HepG2 (cell line): Measurements from ENCODE around the gene RAD54L2. TPM values are rescaled to one million over a fixed set of nuclear protein-coding genes. Genes with fewer than 3 reads are reported as not detected.

Source experiments
- ATAC-seq: fragments of 200-7000 bp; cut with Tn5 transposase; 3 replicates; pipeline ENCODE4 v1.9.1; 2020; ENCODE audit warnings: mild to moderate bottlenecking, moderate library complexity
- BruUV-seq: library from RNA; stranded (reverse); fragments of 400-500 nt; replicated peaks from 2 replicates; lab custom pipeline; 2021; lab: Mats Ljungman, UMichigan
- CTCF ChIA-PET: fragments of 300-600 bp; formaldehyde crosslinking; extraction: SDS; loops from one replicate; lab custom pipeline; 2021; ENCODE audit warnings: low total read pairs, inconsistent platforms, low intra/inter-chr PET ratio; lab: Yijun Ruan, JAX
- POLR2A ChIA-PET: fragments of 350-600 bp; sonication (Branson Sonifier 250); formaldehyde crosslinking; loops from one replicate; lab custom pipeline; 2020; ENCODE audit warnings: antibody characterized with exemption, inconsistent platforms; lab: Yijun Ruan, JAX
- DNase-seq: peaks from one replicate; pipeline ENCODE4 v3.0.0-alpha.2; 2015; ENCODE audit warnings: low spot score
- FAIRE-seq: peaks from 3 replicates; lab custom pipeline; 2011; peaks lifted over from hg19 to GRCh38; lab: Jason Lieb, UNC
- H2AFZ ChIP-seq: one replicate; pipeline ENCODE4 v1.6.1; 2011; ENCODE audit warnings: low read length, inconsistent platforms
- H3K27ac ChIP-seq: fragments of 300-600 bp; 3 replicates; pipeline ENCODE4 v1.8.0; 2011; ENCODE audit warnings: mixed run types, mild to moderate bottlenecking, mixed read lengths, low read length, inconsistent platforms; ENCODE audit not compliant: insufficient read depth; ENCODE audit errors: extremely low read length
- H3K27me3 ChIP-seq, 2 experiments: fragments of 200-600 bp in 1 of 2; 2 replicates in 1 of 2; 3 replicates in 1 of 2; pipeline versions ENCODE4 v1.6.0 to v1.8.0; 2011; ENCODE audit warnings: low read length in 2 of 2, mild to moderate bottlenecking in 2 of 2, moderate library complexity in 2 of 2, inconsistent platforms in 1 of 2; ENCODE audit not compliant: insufficient read depth in 2 of 2, control insufficient read depth in 1 of 2
- H3K36me3 ChIP-seq, 2 experiments: fragments of 200-600 bp in 1 of 2; replicated peaks in 1 of 2; 2 replicates in 1 of 2; 3 replicates in 1 of 2; pipeline versions ENCODE4 v1.5.1 to v1.8.0; 2011; ENCODE audit warnings: low read length in 2 of 2, inconsistent platforms in 1 of 2; ENCODE audit not compliant: insufficient read depth in 2 of 2, control insufficient read depth in 1 of 2
- H3K4me1 ChIP-seq: 2 replicates; pipeline ENCODE4 v1.5.1; 2012; ENCODE audit warnings: low read length, inconsistent platforms; ENCODE audit not compliant: insufficient read depth
- H3K4me2 ChIP-seq: 2 replicates; pipeline ENCODE4 v1.6.0; 2011; ENCODE audit warnings: low read depth, low read length, inconsistent platforms
- H3K4me3 ChIP-seq, 3 experiments: fragments of 200-600 bp in 1 of 3; sonication (generic), shearing (Covaris generic) in 1 of 3; replicated peaks in 1 of 3; 2 replicates each; pipeline ENCODE4 v1.5.1; 2011 to 2016; ENCODE audit warnings: low read length in 3 of 3, inconsistent platforms in 2 of 3, low read depth in 2 of 3, mild to moderate bottlenecking in 2 of 3, control low read depth in 1 of 3, mixed read lengths in 1 of 3; ENCODE audit not compliant: insufficient read depth in 1 of 3
- H3K79me2 ChIP-seq: one replicate; pipeline ENCODE4 v1.6.1; 2011; ENCODE audit warnings: low read length, inconsistent platforms; ENCODE audit not compliant: insufficient read depth
- H3K9ac ChIP-seq: 2 replicates; pipeline ENCODE4 v1.6.0; 2011; ENCODE audit warnings: mild to moderate bottlenecking, low read depth, low read length, inconsistent platforms; ENCODE audit not compliant: insufficient read depth
- H3K9me3 ChIP-seq: 2 replicates; pipeline ENCODE4 v1.5.1; 2012; ENCODE audit warnings: mild to moderate bottlenecking, low read length
- H4K20me1 ChIP-seq: 2 replicates; pipeline ENCODE4 v1.6.0; 2011; ENCODE audit warnings: inconsistent platforms, mild to moderate bottlenecking, low read length, moderate library complexity; ENCODE audit not compliant: insufficient read depth
- AHR ChIP-seq: IDR thresholded peaks from 2 replicates; pipeline ENCODE4 v1.6.1; 2018; ENCODE audit warnings: missing genetic modification reagents, missing compliant biosample characterization
- DR1 ChIP-seq: sonication (generic); formaldehyde crosslinking; IDR thresholded peaks from 2 replicates; pipeline ENCODE4 v1.8.0; 2021; ENCODE audit warnings: mild to moderate bottlenecking, missing genetic modification reagents, inconsistent platforms
- FUBP1 ChIP-seq: sonication (generic); formaldehyde crosslinking; IDR thresholded peaks from 2 replicates; pipeline ENCODE4 v1.5.1; 2020; ENCODE audit warnings: missing genetic modification reagents, mild to moderate bottlenecking, borderline replicate concordance
- HNRNPH1 ChIP-seq: fragments of 200-400 bp; formaldehyde crosslinking; optimal IDR thresholded peaks from 2 replicates; pipeline ENCODE3; 2017; ENCODE audit warnings: mild to moderate bottlenecking, low read depth, low read length
- RAD21 ChIP-seq: fragments of 450-650 bp; formaldehyde crosslinking; IDR thresholded peaks from 2 replicates; pipeline ENCODE4 v1.5.0; 2020; ENCODE audit warnings: mild to moderate bottlenecking
- ZFP36L2 ChIP-seq: sonication (generic); formaldehyde crosslinking; IDR thresholded peaks from 2 replicates; pipeline ENCODE4 v1.4.0; 2020; ENCODE audit warnings: missing genetic modification reagents
- ZNF20 ChIP-seq: sonication (generic); formaldehyde crosslinking; IDR thresholded peaks from 2 replicates; pipeline ENCODE4 v1.4.0; 2020; ENCODE audit warnings: mild to moderate bottlenecking, moderate library complexity, missing genetic modification reagents
- ZNF24 ChIP-seq: fragments of 450-650 bp; IDR thresholded peaks from 2 replicates; pipeline ENCODE4 v1.6.1; 2017; ENCODE audit warnings: antibody characterized with exemption, mild to moderate bottlenecking
- ZNF296 ChIP-seq: sonication (generic); formaldehyde crosslinking; conservative IDR thresholded peaks from 2 replicates; pipeline ENCODE4 v1.5.0; 2020; ENCODE audit warnings: mild to moderate bottlenecking, missing genetic modification reagents
- ZNF770 ChIP-seq: sonication (generic); formaldehyde crosslinking; IDR thresholded peaks from 2 replicates; pipeline ENCODE4 v1.5.0; 2020; ENCODE audit warnings: mild to moderate bottlenecking, missing genetic modification reagents
- ZNF777 ChIP-seq: sonication (generic); formaldehyde crosslinking; IDR thresholded peaks from 2 replicates; pipeline ENCODE4 v1.4.0; 2020; ENCODE audit warnings: missing genetic modification reagents
- WGBS: methylation state at CpG from one replicate; pipeline ENCODE4 v1.1.6; 2017; ENCODE audit warnings: low lambda C conversion rate; 5-methylcytosine and 5-hydroxymethylcytosine counted together
- in situ Hi-C: cut with HindIII; loops from 2 replicates; pipeline ENCODE4 v1.10.0; 2017; ENCODE audit warnings: low pct_unique_long_range_greater_than_20kb; ENCODE audit not compliant: extremely low pct_ligation_motif_present
- intact Hi-C: fragments of 100-400 bp; cut with micrococcal nuclease; formaldehyde crosslinking; loops from one replicate; pipeline ENCODE4 v1.10.0; 2022; ENCODE audit not compliant: unreplicated experiment
- polyA plus RNA-seq, 8 experiments: library from polyadenylated mRNA; depleted of rRNA in 3 of 8; stranded (reverse) in 7 of 8; unstranded in 1 of 8; fragments of >200 nt; fragmentation: Illumina TruSeq in 4 of 8; extraction: Trizol in 4 of 8; gene quantifications; 2 replicates each; pipeline versions ENCODE4 v1.2.1 to v1.2.3, GENCODE V29; 2011 to 2016; ENCODE audit warnings: low read depth in 4 of 8, missing spikeins in 1 of 8, mixed read lengths in 1 of 8; ENCODE audit not compliant: insufficient read depth in 1 of 8
- total RNA-seq, 5 experiments: library from RNA; depleted of rRNA; stranded (reverse); fragments of >200 nt; fragmentation: Illumina TruSeq; extraction: Trizol; gene quantifications; 2 replicates each; pipeline ENCODE4 v1.2.3, GENCODE V29; 2016; ENCODE audit warnings: low read depth in 1 of 5
- TF ChIP-seq, protein P1 (sequence below): sonication (generic); formaldehyde crosslinking; IDR thresholded peaks from 2 replicates; pipeline ENCODE4 v1.4.0; 2020; ENCODE audit warnings: missing genetic modification reagents
- TF ChIP-seq, protein P2 (sequence below): sonication (generic); formaldehyde crosslinking; IDR thresholded peaks from 2 replicates; pipeline ENCODE4 v1.4.0; 2020; ENCODE audit warnings: missing genetic modification reagents, borderline replicate concordance

RAD54L2 gene
- total and polyA plus RNA-seq, 2 of the 13 experiments (the other 11 are each of a cell fraction or from before 2014, with no cell fraction given): 5.5 to 14.8 TPM

DNA sequence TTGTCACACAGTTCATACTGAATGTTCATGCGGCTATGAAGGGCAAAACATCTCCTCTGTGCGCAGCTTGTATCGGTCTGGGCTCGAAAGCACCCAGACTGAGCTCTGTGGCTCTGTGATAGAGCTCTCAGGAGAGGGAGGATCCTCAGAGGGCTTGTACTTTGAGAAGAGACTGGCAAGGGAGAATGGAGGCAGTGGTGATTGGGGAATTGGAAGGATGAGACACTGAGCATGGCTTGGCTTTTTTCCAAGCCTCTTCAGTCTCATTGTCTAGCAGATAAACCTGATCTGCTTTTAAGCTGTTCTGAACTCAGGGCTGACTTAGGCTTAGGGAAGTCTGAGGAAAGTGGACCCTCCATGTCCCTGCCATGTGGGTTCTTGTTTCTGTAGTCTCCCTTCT, 43.0 kb downstream of the RAD54L2 start (continued):
- no peak for TF ChIP-seq ZNF20
- TF ChIP-seq ZNF296 (CRISPR knock-in tag): no peak
- no peak for TF ChIP-seq ZFP36L2
- TF ChIP-seq DR1 (CRISPR knock-in tag): no peak

DNA sequence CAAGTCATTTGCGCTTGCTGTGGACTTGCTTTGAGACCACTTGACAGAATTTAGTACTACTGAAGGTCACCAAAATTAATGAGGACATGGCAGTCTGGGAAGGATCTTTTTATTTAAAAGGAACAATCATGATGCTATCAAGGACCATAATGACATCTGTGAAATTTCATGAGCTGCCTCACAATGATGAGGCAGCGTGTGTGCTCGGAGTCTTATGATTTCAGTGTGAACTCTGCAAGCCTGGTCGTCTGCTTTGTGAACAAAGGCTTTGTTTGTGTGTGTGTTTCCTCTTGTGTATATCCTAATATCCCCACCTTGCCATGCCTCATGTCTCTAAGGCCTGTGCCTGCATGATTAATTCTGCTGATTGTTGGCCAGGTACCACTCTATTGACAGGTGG, 46.7 kb downstream of the RAD54L2 start:
- Histone ChIP-seq H3K36me3 (peaks cover 1 to 4% of the 10 kb centered on the region in 2 experiments; a peak in 3 of 5 replicates), H3K4me3 (no peak overlapping the region), H3K79me2 (peaks cover 2% of the 10 kb centered on the region), H3K27me3 (no peaks in the 10 kb centered on the region), H3K9ac (no peak overlapping the region), H3K4me2 (no peak overlapping the region), H3K27ac (no peak overlapping the region), H4K20me1 (no peaks in the 10 kb centered on the region), H3K9me3 (no peaks in the 10 kb centered on the region), H3K4me1 (peaks cover 17% of the 10 kb centered on the region), H2AFZ (no peak overlapping the region)
- ATAC-seq: no peak
- BruUV-seq: no TSS peak
- in situ Hi-C loops (no loop called here), intact Hi-C loops (no loop called here)
- CTCF ChIA-PET: no interaction called here
- FAIRE-seq: no peak
- 96% methylated on average over 4 of the region's 4 CpGs for WGBS
- POLR2A ChIA-PET: no interaction called here
- DNase-seq: no peak
- TF ChIP-seq, protein P1, sequence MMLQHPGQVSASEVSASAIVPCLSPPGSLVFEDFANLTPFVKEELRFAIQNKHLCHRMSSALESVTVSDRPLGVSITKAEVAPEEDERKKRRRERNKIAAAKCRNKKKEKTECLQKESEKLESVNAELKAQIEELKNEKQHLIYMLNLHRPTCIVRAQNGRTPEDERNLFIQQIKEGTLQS (CRISPR knock-in tag): no peak
- TF ChIP-seq AHR (no peak), RAD21 (CRISPR knock-in tag) (no peak), FUBP1 (CRISPR knock-in tag) (no peak), ZNF777 (CRISPR knock-in tag) (no peak), ZNF770 (CRISPR knock-in tag) (no peak), HNRNPH1 (no peak), ZNF24 (no peak)
- TF ChIP-seq, protein P2, sequence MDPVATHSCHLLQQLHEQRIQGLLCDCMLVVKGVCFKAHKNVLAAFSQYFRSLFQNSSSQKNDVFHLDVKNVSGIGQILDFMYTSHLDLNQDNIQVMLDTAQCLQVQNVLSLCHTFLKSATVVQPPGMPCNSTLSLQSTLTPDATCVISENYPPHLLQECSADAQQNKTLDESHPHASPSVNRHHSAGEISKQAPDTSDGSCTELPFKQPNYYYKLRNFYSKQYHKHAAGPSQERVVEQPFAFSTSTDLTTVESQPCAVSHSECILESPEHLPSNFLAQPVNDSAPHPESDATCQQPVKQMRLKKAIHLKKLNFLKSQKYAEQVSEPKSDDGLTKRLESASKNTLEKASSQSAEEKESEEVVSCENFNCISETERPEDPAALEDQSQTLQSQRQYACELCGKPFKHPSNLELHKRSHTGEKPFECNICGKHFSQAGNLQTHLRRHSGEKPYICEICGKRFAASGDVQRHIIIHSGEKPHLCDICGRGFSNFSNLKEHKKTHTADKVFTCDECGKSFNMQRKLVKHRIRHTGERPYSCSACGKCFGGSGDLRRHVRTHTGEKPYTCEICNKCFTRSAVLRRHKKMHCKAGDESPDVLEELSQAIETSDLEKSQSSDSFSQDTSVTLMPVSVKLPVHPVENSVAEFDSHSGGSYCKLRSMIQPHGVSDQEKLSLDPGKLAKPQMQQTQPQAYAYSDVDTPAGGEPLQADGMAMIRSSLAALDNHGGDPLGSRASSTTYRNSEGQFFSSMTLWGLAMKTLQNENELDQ: no peak
